Testis (tissue), 3 donors: ENCODE results near the gene MLPH. TPM values are rescaled to one million over a fixed set of nuclear protein-coding genes. Genes with fewer than 3 reads are reported as not detected.

Experiments used
- DNase-seq: peaks from one replicate; pipeline ENCODE4 v3.0.0-alpha.2; 2019
- H3K27ac ChIP-seq, 2 donors: fragments of 200-600 bp; sonication (generic); one replicate each; pipeline ENCODE4 v1.5.1; 2019
- H3K27me3 ChIP-seq: fragments of 200-600 bp; sonication (generic); one replicate; pipeline ENCODE4 v1.5.1; 2019
- H3K36me3 ChIP-seq: fragments of 200-600 bp; sonication (generic); one replicate; pipeline ENCODE4 v1.5.1; 2017; ENCODE audit warnings: low read depth; ENCODE audit errors: missing control alignments
- H3K4me1 ChIP-seq: fragments of 200-600 bp; sonication (generic); one replicate; pipeline ENCODE4 v1.5.1; 2019
- H3K4me3 ChIP-seq, 2 donors: fragments of 200-600 bp; sonication (generic); one replicate each; pipeline ENCODE4 v1.5.1; 2017 to 2019
- H3K9me3 ChIP-seq: fragments of 200-600 bp; sonication (generic); one replicate; pipeline ENCODE4 v1.5.1; 2017
- CTCF ChIP-seq, 3 experiments: fragments of 450-650 bp in 2 of 3; fragments of 200-600 bp in 1 of 3; sonication (generic) in 1 of 3; IDR thresholded peaks; one replicate each; pipeline ENCODE4 v1.5.1; 2016 to 2019; ENCODE audit warnings: antibody characterized with exemption in 3 of 3, mild to moderate bottlenecking in 2 of 3, moderate library complexity in 1 of 3
- POLR2A ChIP-seq: fragments of 450-650 bp; IDR thresholded peaks from one replicate; pipeline ENCODE4 v1.6.1; 2017; ENCODE audit warnings: antibody characterized with exemption, mild to moderate bottlenecking, moderate library complexity
- WGBS, 2 donors: methylation state at CpG; one replicate each; pipeline ENCODE4 v1.1.5; 2018; 5-methylcytosine and 5-hydroxymethylcytosine counted together
- intact Hi-C: fragments of 100-400 bp; cut with DNase I; formaldehyde crosslinking; loops from one replicate; pipeline ENCODE4 v1.15.1; 2023; ENCODE audit warnings: low total_unique reads
- polyA plus RNA-seq: library from polyadenylated mRNA; stranded (reverse); fragments of 350-450 nt; fragmentation: Illumina TruSeq; extraction: RNeasy Lipid Tissue Mini Kit (QIAGEN cat#74804); gene quantifications from one replicate; pipeline ENCODE4 v1.2.3, GENCODE V29; 2014; ENCODE audit warnings: low read depth, low replicate concordance; ENCODE audit not compliant: insufficient read depth
- total RNA-seq, 2 donors: library from RNA; depleted of rRNA; stranded (reverse); fragments of >200 nt; gene quantifications; one replicate each; pipeline ENCODE4 v1.2.3, GENCODE V29; 2016

The MLPH gene
- total and polyA plus RNA-seq, 3 donors from 2014 or later: 5.5 to 7.4 (median 6.5) TPM

- Histone ChIP-seq H3K9me3 (no peaks in the 10 kb centered on the region), H3K4me1 (peaks cover 5% of the 10 kb centered on the region), H3K4me3 (no peak overlapping the region), H3K36me3 (no peaks in the 10 kb centered on the region), H3K27ac (no peak overlapping the region), H3K27me3 (no peaks in the 10 kb centered on the region)
- TF ChIP-seq POLR2A: no peak
- TF ChIP-seq CTCF (IDR thresholded peaks at IDR 0.05): no peak
- intact Hi-C loops: no loop called here
- DNase-seq: no peak
- WGBS, 2 donors: 91 to 94% methylated on average over 16 of the region's 16 CpGs
These were observed 16.1 kb downstream of the MLPH start for GRCh38 chr2:237503201-237503600.

GRCh38 chr2:237505188-237505939 lies 18.3 kb downstream of the MLPH start:
- no peaks in the 10 kb centered on the region for H3K9me3 ChIP-seq
- no peaks in the 10 kb centered on the region for H3K36me3 ChIP-seq
- intact Hi-C loops: no loop called here
- DNase-seq: no peak
- H3K4me3 ChIP-seq: no peak overlapping the region
- WGBS, 2 donors: 94 to 97% methylated on average over 11 to 15 of the region's 15 CpGs
- no peak overlapping the region for H3K27ac ChIP-seq
- H3K4me1 ChIP-seq: peaks cover 2% of the 10 kb centered on the region
- TF ChIP-seq CTCF (IDR thresholded peaks at IDR 0.05): no peak
- no peak for TF ChIP-seq POLR2A
- no peaks in the 10 kb centered on the region for H3K27me3 ChIP-seq

GRCh38 chr2:237507512-237507911 lies 20.5 kb downstream of the MLPH start:
- 84 to 88% methylated on average over 7 of the region's 7 CpGs for WGBS, 2 donors

DNA sequence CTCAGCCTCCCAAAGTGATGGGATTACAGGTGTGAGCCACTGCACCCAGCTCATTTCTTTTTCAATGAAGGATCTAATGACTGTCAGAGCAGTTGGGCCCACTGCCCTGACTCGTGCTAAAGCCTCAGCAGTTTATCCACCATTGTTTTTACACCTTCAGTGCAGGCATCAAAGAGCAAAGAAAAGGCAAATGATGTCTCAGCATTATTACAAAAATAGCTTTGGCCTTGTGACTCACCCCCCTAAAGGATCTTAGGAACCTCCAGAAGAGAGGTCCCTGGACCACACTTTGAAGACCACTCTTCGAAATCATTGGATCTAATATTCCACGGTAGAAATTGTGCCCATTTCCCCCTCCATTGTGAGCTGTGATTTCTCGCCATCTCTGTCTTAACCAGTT lies 21.3 kb downstream of the MLPH start:
- Histone ChIP-seq H3K27me3 (no peaks in the 10 kb centered on the region), H3K27ac (no peak overlapping the region), H3K36me3 (no peaks in the 10 kb centered on the region), H3K4me3 (no peak overlapping the region), H3K4me1 (peaks cover 26% of the 10 kb centered on the region), H3K9me3 (no peaks in the 10 kb centered on the region)
- DNase-seq: no peak
- TF ChIP-seq CTCF (IDR thresholded peaks at IDR 0.05) (no peak), POLR2A (no peak)
- intact Hi-C loops: no loop called here
- WGBS, 2 donors: 90 to 94% methylated on average over 4 of the region's 4 CpGs

More at GRCh38 chr2:237507512-237507911, 20.5 kb downstream of the MLPH start:
- no peaks in the 10 kb centered on the region for H3K36me3 ChIP-seq
- no peaks in the 10 kb centered on the region for H3K27me3 ChIP-seq
- no peak overlapping the region for H3K4me3 ChIP-seq
- TF ChIP-seq CTCF (IDR thresholded peaks at IDR 0.05) (no peak), POLR2A (no peak)
- H3K4me1 ChIP-seq: peaks cover 17% of the 10 kb centered on the region
- no peak overlapping the region for H3K27ac ChIP-seq
- H3K9me3 ChIP-seq: no peaks in the 10 kb centered on the region
- intact Hi-C loops: no loop called here
- no peak for DNase-seq

DNA sequence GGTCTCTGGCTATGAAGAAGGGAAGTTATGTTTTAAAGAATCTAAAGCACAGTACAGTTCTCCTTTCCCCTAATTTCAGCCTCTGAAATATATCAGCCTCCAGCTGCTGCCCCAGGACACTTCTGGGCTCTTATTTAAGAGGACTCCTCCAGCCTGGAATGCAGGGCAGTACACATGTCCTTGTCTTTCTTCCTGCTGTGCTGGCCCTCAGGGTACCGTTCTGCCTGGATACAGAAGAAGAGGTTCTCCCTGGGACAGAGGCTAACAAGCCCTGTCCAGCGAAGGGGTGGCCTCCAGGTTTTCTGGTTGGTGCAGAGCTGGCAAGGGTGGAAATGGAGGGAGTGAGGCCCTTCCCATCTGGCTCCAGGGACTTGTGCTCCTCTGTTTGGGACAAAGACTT lies 22.1 kb downstream of the MLPH start:
- no peaks in the 10 kb centered on the region for H3K27me3 ChIP-seq
- peaks cover 34% of the 10 kb centered on the region for H3K4me1 ChIP-seq
- DNase-seq: no peak
- WGBS, 2 donors: 66 to 96% methylated on average over 2 of the region's 2 CpGs
- no peaks in the 10 kb centered on the region for H3K9me3 ChIP-seq
- no peak overlapping the region for H3K27ac ChIP-seq
- TF ChIP-seq CTCF (IDR thresholded peaks at IDR 0.05) (no peak), POLR2A (no peak)
- no peak overlapping the region for H3K4me3 ChIP-seq
- intact Hi-C loops: no loop called here
- H3K36me3 ChIP-seq: no peaks in the 10 kb centered on the region
